HepG2 (cell line): ENCODE results near the gene CXCR4. TPM values are rescaled to one million over a fixed set of nuclear protein-coding genes. Genes with fewer than 3 reads are reported as not detected.

ENCODE experiments used
- ATAC-seq: fragments of 200-7000 bp; cut with Tn5 transposase; 3 replicates; pipeline ENCODE4 v1.9.1; 2020; ENCODE audit warnings: mild to moderate bottlenecking, moderate library complexity
- BruUV-seq: library from RNA; stranded (reverse); fragments of 400-500 nt; replicated peaks from 2 replicates; lab custom pipeline; 2021; lab: Mats Ljungman, UMichigan
- CTCF ChIA-PET: fragments of 300-600 bp; formaldehyde crosslinking; extraction: SDS; loops from one replicate; lab custom pipeline; 2021; ENCODE audit warnings: low total read pairs, inconsistent platforms, low intra/inter-chr PET ratio; lab: Yijun Ruan, JAX
- POLR2A ChIA-PET: fragments of 350-600 bp; sonication (Branson Sonifier 250); formaldehyde crosslinking; loops from one replicate; lab custom pipeline; 2020; ENCODE audit warnings: antibody characterized with exemption, inconsistent platforms; lab: Yijun Ruan, JAX
- DNase-seq: peaks from one replicate; pipeline ENCODE4 v3.0.0-alpha.2; 2015; ENCODE audit warnings: low spot score
- FAIRE-seq: peaks from 3 replicates; lab custom pipeline; 2011; peaks lifted over from hg19 to GRCh38; lab: Jason Lieb, UNC
- H2AFZ ChIP-seq: one replicate; pipeline ENCODE4 v1.6.1; 2011; ENCODE audit warnings: low read length, inconsistent platforms
- H3K27ac ChIP-seq: fragments of 300-600 bp; 3 replicates; pipeline ENCODE4 v1.8.0; 2011; ENCODE audit warnings: mixed run types, mild to moderate bottlenecking, mixed read lengths, low read length, inconsistent platforms; ENCODE audit not compliant: insufficient read depth; ENCODE audit errors: extremely low read length
- H3K27me3 ChIP-seq, 2 experiments: fragments of 200-600 bp in 1 of 2; 2 replicates in 1 of 2; 3 replicates in 1 of 2; pipeline versions ENCODE4 v1.6.0 to v1.8.0; 2011; ENCODE audit warnings: low read length in 2 of 2, mild to moderate bottlenecking in 2 of 2, moderate library complexity in 2 of 2, inconsistent platforms in 1 of 2; ENCODE audit not compliant: insufficient read depth in 2 of 2, control insufficient read depth in 1 of 2
- H3K36me3 ChIP-seq, 2 experiments: fragments of 200-600 bp in 1 of 2; replicated peaks in 1 of 2; 2 replicates in 1 of 2; 3 replicates in 1 of 2; pipeline versions ENCODE4 v1.5.1 to v1.8.0; 2011; ENCODE audit warnings: low read length in 2 of 2, inconsistent platforms in 1 of 2; ENCODE audit not compliant: insufficient read depth in 2 of 2, control insufficient read depth in 1 of 2
- H3K4me1 ChIP-seq: 2 replicates; pipeline ENCODE4 v1.5.1; 2012; ENCODE audit warnings: low read length, inconsistent platforms; ENCODE audit not compliant: insufficient read depth
- H3K4me2 ChIP-seq: 2 replicates; pipeline ENCODE4 v1.6.0; 2011; ENCODE audit warnings: low read depth, low read length, inconsistent platforms
- H3K4me3 ChIP-seq, 3 experiments: fragments of 200-600 bp in 1 of 3; sonication (generic), shearing (Covaris generic) in 1 of 3; replicated peaks in 1 of 3; 2 replicates each; pipeline ENCODE4 v1.5.1; 2011 to 2016; ENCODE audit warnings: low read length in 3 of 3, inconsistent platforms in 2 of 3, low read depth in 2 of 3, mild to moderate bottlenecking in 2 of 3, control low read depth in 1 of 3, mixed read lengths in 1 of 3; ENCODE audit not compliant: insufficient read depth in 1 of 3
- H3K79me2 ChIP-seq: one replicate; pipeline ENCODE4 v1.6.1; 2011; ENCODE audit warnings: low read length, inconsistent platforms; ENCODE audit not compliant: insufficient read depth
- H3K9ac ChIP-seq: 2 replicates; pipeline ENCODE4 v1.6.0; 2011; ENCODE audit warnings: mild to moderate bottlenecking, low read depth, low read length, inconsistent platforms; ENCODE audit not compliant: insufficient read depth
- H3K9me3 ChIP-seq: 2 replicates; pipeline ENCODE4 v1.5.1; 2012; ENCODE audit warnings: mild to moderate bottlenecking, low read length
- H4K20me1 ChIP-seq: 2 replicates; pipeline ENCODE4 v1.6.0; 2011; ENCODE audit warnings: inconsistent platforms, mild to moderate bottlenecking, low read length, moderate library complexity; ENCODE audit not compliant: insufficient read depth
- DMAP1 ChIP-seq: IDR thresholded peaks from 2 replicates; pipeline ENCODE4 v1.6.1; 2016
- EP300 ChIP-seq, 3 experiments: sonication (generic) in 1 of 3; formaldehyde crosslinking in 1 of 3; IDR thresholded peaks; 2 replicates each; pipeline versions ENCODE4 v1.5.1 to v1.6.1; 2011 to 2020; ENCODE audit warnings: low read depth in 2 of 3, low read length in 2 of 3, borderline replicate concordance in 1 of 3, improper control_type of control experiment in 1 of 3, mild to moderate bottlenecking in 1 of 3, missing genetic modification reagents in 1 of 3, moderate library complexity in 1 of 3
- FOSL2 ChIP-seq: sonication (generic); formaldehyde crosslinking; IDR thresholded peaks from 2 replicates; pipeline ENCODE4 v1.4.0; 2020; ENCODE audit warnings: missing genetic modification reagents
- HES4 ChIP-seq: sonication (generic); formaldehyde crosslinking; IDR thresholded peaks from 2 replicates; pipeline ENCODE4 v1.9.0; 2021; ENCODE audit warnings: mild to moderate bottlenecking, missing genetic modification reagents, borderline replicate concordance
- NCOR1 ChIP-seq: fragments of 200-600 bp; sonication (generic); IDR thresholded peaks from 2 replicates; pipeline ENCODE4 v1.7.0; 2017; ENCODE audit warnings: antibody characterized with exemption, low read length, borderline replicate concordance
- PITX1 ChIP-seq: sonication (generic); formaldehyde crosslinking; IDR thresholded peaks from 2 replicates; pipeline ENCODE4 v1.5.1; 2020; ENCODE audit warnings: mild to moderate bottlenecking, missing genetic modification reagents
- SIN3A ChIP-seq: IDR thresholded peaks from 2 replicates; pipeline ENCODE4 v1.6.1; 2011; ENCODE audit warnings: low read depth, mild to moderate bottlenecking, control low read depth, low read length, borderline replicate concordance
- SRSF4 ChIP-seq: fragments of 200-400 bp; formaldehyde crosslinking; IDR thresholded peaks from one replicate; pipeline ENCODE4 v1.6.1; 2018; ENCODE audit warnings: mild to moderate bottlenecking, low read depth, low read length, moderate library complexity; ENCODE audit not compliant: poor library complexity, severe bottlenecking
- TCF7L2 ChIP-seq: IDR thresholded peaks from 2 replicates; pipeline ENCODE4 v1.6.1; 2011; ENCODE audit warnings: mild to moderate bottlenecking, low read depth, low read length, moderate library complexity
- U2AF1 ChIP-seq: fragments of 200-400 bp; formaldehyde crosslinking; optimal IDR thresholded peaks from 2 replicates; pipeline ENCODE3; 2017; ENCODE audit warnings: mild to moderate bottlenecking, low read depth, low read length
- ZFX ChIP-seq: sonication (generic); formaldehyde crosslinking; IDR thresholded peaks from 2 replicates; pipeline ENCODE4 v1.4.0; 2020; ENCODE audit warnings: mild to moderate bottlenecking, low read depth, missing genetic modification reagents, moderate library complexity
- ZNF501 ChIP-seq: sonication (generic); formaldehyde crosslinking; IDR thresholded peaks from 2 replicates; pipeline ENCODE4 v1.5.1; 2020; ENCODE audit warnings: mild to moderate bottlenecking, moderate library complexity, missing genetic modification reagents
- ZNF513 ChIP-seq: sonication (generic); formaldehyde crosslinking; conservative IDR thresholded peaks from 2 replicates; pipeline ENCODE4 v1.5.0; 2020; ENCODE audit warnings: missing genetic modification reagents
- ZNF572 ChIP-seq: sonication (generic); formaldehyde crosslinking; IDR thresholded peaks from 2 replicates; pipeline ENCODE4 v1.5.1; 2020; ENCODE audit warnings: mild to moderate bottlenecking, missing genetic modification reagents
- WGBS: methylation state at CpG from one replicate; pipeline ENCODE4 v1.1.6; 2017; ENCODE audit warnings: low lambda C conversion rate; 5-methylcytosine and 5-hydroxymethylcytosine counted together
- in situ Hi-C: cut with HindIII; loops from 2 replicates; pipeline ENCODE4 v1.10.0; 2017; ENCODE audit warnings: low pct_unique_long_range_greater_than_20kb; ENCODE audit not compliant: extremely low pct_ligation_motif_present
- intact Hi-C: fragments of 100-400 bp; cut with micrococcal nuclease; formaldehyde crosslinking; loops from one replicate; pipeline ENCODE4 v1.10.0; 2022; ENCODE audit not compliant: unreplicated experiment
- polyA plus RNA-seq, 8 experiments: library from polyadenylated mRNA; depleted of rRNA in 3 of 8; stranded (reverse) in 7 of 8; unstranded in 1 of 8; fragments of >200 nt; fragmentation: Illumina TruSeq in 4 of 8; extraction: Trizol in 4 of 8; gene quantifications; 2 replicates each; pipeline versions ENCODE4 v1.2.1 to v1.2.3, GENCODE V29; 2011 to 2016; ENCODE audit warnings: low read depth in 4 of 8, missing spikeins in 1 of 8, mixed read lengths in 1 of 8; ENCODE audit not compliant: insufficient read depth in 1 of 8
- total RNA-seq, 5 experiments: library from RNA; depleted of rRNA; stranded (reverse); fragments of >200 nt; fragmentation: Illumina TruSeq; extraction: Trizol; gene quantifications; 2 replicates each; pipeline ENCODE4 v1.2.3, GENCODE V29; 2016; ENCODE audit warnings: low read depth in 1 of 5
- TF ChIP-seq, protein P1 (sequence below): sonication (generic); formaldehyde crosslinking; IDR thresholded peaks from 2 replicates; pipeline ENCODE4 v1.5.1; 2020; ENCODE audit warnings: mild to moderate bottlenecking, missing genetic modification reagents, moderate library complexity
- TF ChIP-seq, protein P2 (sequence below): sonication (generic); formaldehyde crosslinking; IDR thresholded peaks from 2 replicates; pipeline ENCODE4 v1.5.0; 2020; ENCODE audit warnings: mild to moderate bottlenecking, missing genetic modification reagents
- TF ChIP-seq, protein P3 (sequence below): sonication (generic); formaldehyde crosslinking; IDR thresholded peaks from 2 replicates; pipeline ENCODE4 v1.9.0; 2022; ENCODE audit warnings: missing genetic modification reagents, mild to moderate bottlenecking, borderline replicate concordance

Gene CXCR4
- total and polyA plus RNA-seq, 2 of the 13 experiments (the other 11 are each of a cell fraction or from before 2014, with no cell fraction given), result 0.34 to 0.55 TPM

DNA sequence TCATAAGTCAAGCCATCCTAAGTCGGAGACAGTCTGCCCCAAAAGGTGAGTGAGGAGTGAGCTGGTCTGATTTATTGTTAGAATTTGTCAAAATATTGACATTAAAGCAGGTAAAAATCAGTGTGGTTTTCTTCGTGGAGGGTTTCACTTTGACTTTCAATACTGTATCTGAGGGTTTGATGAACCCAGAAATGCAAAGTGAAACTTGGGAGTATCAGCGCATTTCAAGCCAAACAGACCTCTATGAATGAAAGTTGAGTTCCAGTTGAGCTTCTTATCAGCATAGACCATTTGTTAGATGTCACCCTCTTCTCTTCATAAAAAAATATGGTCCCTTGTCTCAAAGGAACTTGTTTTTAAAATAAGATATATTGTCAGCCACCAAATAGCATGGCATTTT is 21.7 kb upstream of the CXCR4 start:
- ATAC-seq, result no peak
- in situ Hi-C loops, result no loop called here
- H3K27ac ChIP-seq, result no peak overlapping the region

GRCh38 chr2:136137982-136138381 is 20.0 kb upstream of the CXCR4 start:
- FAIRE-seq (no peak), DNase-seq (no peak), ATAC-seq (no peak)
- intact Hi-C loops, result no loop called here
- peaks cover 0 to 18% of the 10 kb centered on the region in 2 experiments; a peak in 3 of 5 replicates for H3K27me3 ChIP-seq
- H3K4me1 ChIP-seq, result no peaks in the 10 kb centered on the region
- H3K36me3 ChIP-seq, result no peaks in the 10 kb centered on the region
- H3K27ac ChIP-seq, result no peak overlapping the region
- no peak overlapping the region for H2AFZ ChIP-seq
- WGBS, result 52% methylated on average over 4 of the region's 4 CpGs
- H3K9me3 ChIP-seq, result no peaks in the 10 kb centered on the region
- ChIA-PET CTCF (no interaction called here), POLR2A (no interaction called here)
- no peak overlapping the region for H3K4me2 ChIP-seq
- BruUV-seq, result no TSS peak
- in situ Hi-C loops, result no loop called here
- H3K79me2 ChIP-seq, result no peaks in the 10 kb centered on the region
- H3K9ac ChIP-seq, result no peak overlapping the region
- no peak overlapping the region for H3K4me3 ChIP-seq
- no peaks in the 10 kb centered on the region for H4K20me1 ChIP-seq
- TF ChIP-seq FOSL2 (CRISPR knock-in tag), result no peak
- no peak for TF ChIP-seq ZNF513 (CRISPR knock-in tag)
- no peak for TF ChIP-seq PITX1
- no peak for TF ChIP-seq SRSF4
- TF ChIP-seq, protein P1, sequence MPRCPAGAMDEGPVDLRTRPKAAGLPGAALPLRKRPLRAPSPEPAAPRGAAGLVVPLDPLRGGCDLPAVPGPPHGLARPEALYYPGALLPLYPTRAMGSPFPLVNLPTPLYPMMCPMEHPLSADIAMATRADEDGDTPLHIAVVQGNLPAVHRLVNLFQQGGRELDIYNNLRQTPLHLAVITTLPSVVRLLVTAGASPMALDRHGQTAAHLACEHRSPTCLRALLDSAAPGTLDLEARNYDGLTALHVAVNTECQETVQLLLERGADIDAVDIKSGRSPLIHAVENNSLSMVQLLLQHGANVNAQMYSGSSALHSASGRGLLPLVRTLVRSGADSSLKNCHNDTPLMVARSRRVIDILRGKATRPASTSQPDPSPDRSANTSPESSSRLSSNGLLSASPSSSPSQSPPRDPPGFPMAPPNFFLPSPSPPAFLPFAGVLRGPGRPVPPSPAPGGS, result no peak
- TF ChIP-seq, protein P2, sequence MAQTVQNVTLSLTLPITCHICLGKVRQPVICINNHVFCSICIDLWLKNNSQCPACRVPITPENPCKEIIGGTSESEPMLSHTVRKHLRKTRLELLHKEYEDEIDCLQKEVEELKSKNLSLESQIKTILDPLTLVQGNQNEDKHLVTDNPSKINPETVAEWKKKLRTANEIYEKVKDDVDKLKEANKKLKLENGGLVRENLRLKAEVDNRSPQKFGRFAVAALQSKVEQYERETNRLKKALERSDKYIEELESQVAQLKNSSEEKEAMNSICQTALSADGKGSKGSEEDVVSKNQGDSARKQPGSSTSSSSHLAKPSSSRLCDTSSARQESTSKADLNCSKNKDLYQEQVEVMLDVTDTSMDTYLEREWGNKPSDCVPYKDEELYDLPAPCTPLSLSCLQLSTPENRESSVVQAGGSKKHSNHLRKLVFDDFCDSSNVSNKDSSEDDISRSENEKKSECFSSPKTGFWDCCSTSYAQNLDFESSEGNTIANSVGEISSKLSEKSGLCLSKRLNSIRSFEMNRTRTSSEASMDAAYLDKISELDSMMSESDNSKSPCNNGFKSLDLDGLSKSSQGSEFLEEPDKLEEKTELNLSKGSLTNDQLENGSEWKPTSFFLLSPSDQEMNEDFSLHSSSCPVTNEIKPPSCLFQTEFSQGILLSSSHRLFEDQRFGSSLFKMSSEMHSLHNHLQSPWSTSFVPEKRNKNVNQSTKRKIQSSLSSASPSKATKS (CRISPR knock-in tag), result no peak

More for the DNA sequence above, 21.7 kb upstream of the CXCR4 start:
- H4K20me1 ChIP-seq, result no peaks in the 10 kb centered on the region
- H3K4me1 ChIP-seq, result no peaks in the 10 kb centered on the region
- H3K4me2 ChIP-seq, result no peak overlapping the region
- H2AFZ ChIP-seq, result no peak overlapping the region
- CTCF ChIA-PET, result no interaction called here
- no peak overlapping the region for H3K4me3 ChIP-seq
- H3K27me3 ChIP-seq, result peaks cover 0 to 15% of the 10 kb centered on the region in 2 experiments; a peak in 1 of 5 replicates
- no TSS peak for BruUV-seq
- no peaks in the 10 kb centered on the region for H3K9me3 ChIP-seq
- intact Hi-C loops, result no loop called here
- DNase-seq (no peak), FAIRE-seq (no peak)
- 16% methylated on average over 3 of the region's 3 CpGs for WGBS
- H3K79me2 ChIP-seq, result no peaks in the 10 kb centered on the region
- no peak for TF ChIP-seq ZNF501
- no peak for TF ChIP-seq U2AF1
- no peak for TF ChIP-seq ZFX (CRISPR knock-in tag)
- no peak for TF ChIP-seq TCF7L2
- TF ChIP-seq DMAP1 (CRISPR knock-in tag), result no peak
- no peak for TF ChIP-seq EP300 (IDR thresholded peaks at IDR 0.05; ENCODE audit: low read depth in 2 of 2, low read length in 2 of 2)
- no peak for TF ChIP-seq EP300 (CRISPR knock-in tag; IDR thresholded peaks at IDR 0.05; ENCODE audit: borderline replicate concordance)
- no peak for TF ChIP-seq NCOR1
- no peak for TF ChIP-seq ZNF572
- TF ChIP-seq HES4, result no peak
- TF ChIP-seq, protein P3, sequence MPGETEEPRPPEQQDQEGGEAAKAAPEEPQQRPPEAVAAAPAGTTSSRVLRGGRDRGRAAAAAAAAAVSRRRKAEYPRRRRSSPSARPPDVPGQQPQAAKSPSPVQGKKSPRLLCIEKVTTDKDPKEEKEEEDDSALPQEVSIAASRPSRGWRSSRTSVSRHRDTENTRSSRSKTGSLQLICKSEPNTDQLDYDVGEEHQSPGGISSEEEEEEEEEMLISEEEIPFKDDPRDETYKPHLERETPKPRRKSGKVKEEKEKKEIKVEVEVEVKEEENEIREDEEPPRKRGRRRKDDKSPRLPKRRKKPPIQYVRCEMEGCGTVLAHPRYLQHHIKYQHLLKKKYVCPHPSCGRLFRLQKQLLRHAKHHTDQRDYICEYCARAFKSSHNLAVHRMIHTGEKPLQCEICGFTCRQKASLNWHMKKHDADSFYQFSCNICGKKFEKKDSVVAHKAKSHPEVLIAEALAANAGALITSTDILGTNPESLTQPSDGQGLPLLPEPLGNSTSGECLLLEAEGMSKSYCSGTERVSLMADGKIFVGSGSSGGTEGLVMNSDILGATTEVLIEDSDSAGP, result no peak
- TF ChIP-seq SIN3A, result no peak
- POLR2A ChIA-PET, result no interaction called here
- no peaks in the 10 kb centered on the region for H3K36me3 ChIP-seq
- H3K9ac ChIP-seq, result no peak overlapping the region
